GM18526 (cell line): Measurements from ENCODE around the gene STX5.

Source experiments
- POLR2A ChIP-seq: IDR thresholded peaks from 3 replicates; pipeline ENCODE4 v1.6.1; 2011; ENCODE audit not compliant: insufficient read length; ENCODE audit errors: extremely low read depth

STX5 gene

DNA sequence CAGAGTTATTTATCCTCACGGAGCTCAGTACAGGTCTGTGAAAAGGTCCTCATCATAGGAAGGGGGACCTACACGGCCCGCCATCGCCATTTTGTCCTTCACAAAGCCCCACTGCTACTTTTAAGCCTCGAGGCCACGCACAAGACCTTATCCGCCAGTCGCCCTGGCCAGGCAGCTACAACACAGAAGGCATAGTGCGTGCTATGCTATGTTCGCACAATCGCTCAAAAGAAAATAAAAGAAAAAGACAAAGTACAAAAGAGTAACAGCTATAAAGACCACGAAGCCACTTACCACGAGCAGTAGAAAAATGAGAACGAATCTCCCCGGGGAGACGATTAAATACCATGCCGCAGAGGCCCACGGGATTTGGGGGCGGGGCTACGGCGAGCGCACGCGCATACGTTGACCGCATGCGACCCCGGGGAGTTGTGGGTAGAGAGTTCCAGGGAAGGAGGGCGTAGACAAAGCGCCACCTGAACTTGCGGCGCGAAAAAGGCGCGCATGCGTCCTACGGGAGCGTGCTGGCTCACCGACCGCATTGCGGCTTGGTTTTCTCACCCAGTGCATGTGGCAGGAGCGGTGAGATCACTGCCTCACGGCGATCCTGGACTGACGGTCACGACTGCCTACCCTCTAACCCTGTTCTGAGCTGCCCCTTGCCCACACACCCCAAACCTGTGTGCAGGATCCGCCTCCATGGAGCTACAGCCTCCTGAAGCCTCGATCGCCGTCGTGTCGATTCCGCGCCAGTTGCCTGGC lies 23.9 kb upstream of the STX5 start:
- peak; percentile 99 for TF ChIP-seq POLR2A

DNA sequence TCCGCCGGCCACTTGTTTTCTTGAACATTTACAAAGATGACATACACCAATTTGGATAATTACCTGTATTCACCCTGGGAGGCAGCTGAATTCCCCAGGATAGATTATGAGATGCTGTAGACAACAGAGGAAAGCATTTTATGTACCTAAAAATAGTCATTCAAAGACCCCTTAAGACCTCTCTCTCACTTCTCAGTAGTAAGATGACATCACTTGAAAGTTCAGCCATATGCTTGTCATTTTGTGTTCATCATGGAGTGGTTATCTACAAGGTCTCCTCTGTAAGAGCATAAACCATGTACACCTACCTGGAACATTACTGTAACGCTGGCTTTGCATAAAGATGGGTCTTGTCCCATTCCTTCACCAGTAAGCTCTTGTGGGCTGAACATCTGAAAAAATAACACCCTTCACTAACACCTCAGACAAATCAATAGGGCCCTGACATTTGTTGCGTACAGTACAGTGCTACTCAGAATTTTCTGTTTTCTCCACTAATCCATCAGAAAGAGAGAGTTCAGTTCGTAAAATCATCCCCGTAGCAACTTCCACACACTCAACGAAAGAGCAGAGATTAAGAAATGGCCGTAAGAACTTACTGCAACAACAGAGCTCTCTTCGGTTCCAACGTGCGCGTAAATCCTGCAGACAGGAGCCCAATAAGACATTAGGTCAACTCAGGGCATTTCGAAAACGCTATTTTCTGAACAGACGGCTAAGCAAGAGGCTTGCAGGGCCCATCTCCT lies 23.1 kb upstream of the STX5 start:
- peak; percentile 6 for TF ChIP-seq POLR2A

GRCh38 chr11:62854013-62854824 lies 22.4 kb upstream of the STX5 start:
- peak; percentile 15 for TF ChIP-seq POLR2A

- TF ChIP-seq POLR2A, result no peak
Observed at GRCh38 chr11:62853279-62853965, 21.6 kb upstream of the STX5 start.

GRCh38 chr11:62852523-62853188 lies 20.8 kb upstream of the STX5 start:
- no peak for TF ChIP-seq POLR2A

DNA sequence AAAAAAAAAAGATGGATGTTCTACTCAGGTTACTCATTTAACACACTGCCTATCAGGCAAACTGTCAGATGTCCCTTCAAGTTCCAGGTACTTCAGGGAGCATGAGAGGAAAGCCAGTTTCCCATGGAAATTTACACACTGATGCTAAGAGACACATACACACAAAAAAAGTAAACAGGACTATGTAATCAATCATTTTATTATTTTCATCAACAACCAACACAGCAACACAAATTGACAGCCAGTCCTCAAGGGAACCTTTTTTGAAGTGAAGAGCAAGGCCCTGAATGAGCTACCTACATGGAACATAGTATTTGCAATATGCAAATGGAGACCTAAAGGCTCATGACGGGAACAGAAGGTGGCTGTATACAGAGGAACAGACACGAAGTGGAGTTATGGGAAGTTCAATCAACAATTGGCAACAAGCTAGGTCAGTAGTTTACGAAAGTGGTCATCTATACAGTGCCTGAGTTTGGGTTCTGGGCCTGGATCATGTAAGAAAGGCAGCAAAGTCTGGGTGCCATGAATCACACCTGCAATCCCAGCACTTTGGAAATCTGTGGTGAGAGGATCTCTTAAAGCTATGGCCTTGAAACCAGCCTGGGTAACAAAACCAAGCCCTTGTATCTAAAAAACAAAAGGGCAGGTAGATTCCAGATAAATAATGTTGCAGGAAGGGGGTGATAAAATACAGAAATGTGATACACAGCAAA lies 20.1 kb upstream of the STX5 start:
- TF ChIP-seq POLR2A, result no peak

GRCh38 chr11:62850911-62851806 lies 19.3 kb upstream of the STX5 start:
- TF ChIP-seq POLR2A, result peak; percentile 44

GRCh38 chr11:62847767-62848314 lies 16.0 kb upstream of the STX5 start:
- no peak for TF ChIP-seq POLR2A

GRCh38 chr11:62846177-62846576 lies 14.3 kb upstream of the STX5 start:
- no peak for TF ChIP-seq POLR2A

- TF ChIP-seq POLR2A, result no peak
Observed at GRCh38 chr11:62844154-62844553, 12.3 kb upstream of the STX5 start.

DNA sequence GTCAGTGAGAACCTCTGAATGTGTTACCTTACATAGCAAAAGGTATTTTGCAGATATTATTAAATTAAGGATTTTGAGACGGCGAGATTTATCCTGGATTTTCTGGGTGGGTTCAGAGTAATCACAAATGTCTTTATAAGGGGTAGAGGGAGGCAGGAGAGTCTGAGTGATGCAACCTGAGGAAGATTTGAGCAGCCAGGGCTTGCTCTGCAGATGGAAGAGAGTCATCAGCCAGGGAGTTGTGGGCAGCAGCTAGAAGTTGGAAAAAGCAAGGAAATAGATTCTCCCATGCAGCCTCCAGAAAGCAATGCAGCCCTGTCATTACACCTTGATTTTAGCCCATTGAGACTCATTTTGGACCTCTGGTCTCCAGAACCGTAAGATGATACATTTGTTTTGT lies 11.6 kb upstream of the STX5 start:
- TF ChIP-seq POLR2A, result no peak

DNA sequence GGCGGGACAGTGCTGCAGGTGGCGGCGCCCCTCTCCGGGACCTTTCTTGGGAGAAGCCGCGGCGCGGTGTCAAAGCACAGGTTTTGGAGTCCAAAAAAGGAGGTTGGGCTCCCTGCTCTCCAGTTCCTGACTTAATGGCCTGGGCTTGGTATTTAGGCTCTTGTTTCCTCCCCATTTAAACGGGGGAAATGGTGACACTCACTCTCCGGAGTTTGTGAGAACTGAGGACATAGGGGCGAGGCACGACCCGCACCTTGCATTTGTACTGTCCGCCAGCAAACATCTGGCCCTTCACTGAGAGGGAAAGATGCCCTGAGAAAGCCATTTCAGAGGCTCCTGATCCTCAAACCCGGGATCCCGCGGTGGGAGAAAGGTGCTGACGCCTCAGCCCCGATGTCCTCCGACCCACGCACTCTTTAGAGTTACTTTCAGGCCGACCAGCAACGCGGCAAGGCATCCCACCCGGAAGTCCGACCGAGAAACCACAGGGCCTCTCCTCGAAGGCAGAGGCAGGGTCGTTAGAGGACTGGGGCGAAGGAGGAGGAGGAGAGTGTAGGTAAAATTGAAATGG lies 10.4 kb upstream of the STX5 start:
- TF ChIP-seq POLR2A, result no peak
